Cardiac fibroblast (primary cell): Measurements from ENCODE around the gene ZNF488.

Experiments
- DNase-seq, 2 donors: peaks; one replicate each; pipeline versions ENCODE4 v3.0.0 to v3.0.0-alpha.2; 2010; ENCODE audit warnings: low read depth in 2 of 2
- H3K4me3 ChIP-seq, 2 donors: replicated peaks in 1 of 2; 1 replicate in 1 of 2; 2 replicates in 1 of 2; pipeline ENCODE4 v1.5.1; 2011; ENCODE audit warnings: low read depth in 2 of 2, low read length in 2 of 2, mild to moderate bottlenecking in 2 of 2, moderate library complexity in 1 of 2
- CTCF ChIP-seq: IDR thresholded peaks from one replicate; pipeline ENCODE4 v1.5.1; 2011; ENCODE audit warnings: low read depth, mild to moderate bottlenecking, low read length, inconsistent platforms

Gene ZNF488

GRCh38 chr10:47384148-47384921 is at the start of gene ZNF488:
Gene ZNF488 (minus strand): TSS chr10:47384293. CDS start chr10:47368829, 15,464 bp downstream.
- no peak for TF ChIP-seq CTCF
- peak within 1 kb of the TSS; percentile 60 to 72 for H3K4me3 ChIP-seq
- DNase-seq, result peak; percentile 69 to 87

- no peak for DNase-seq
- no peak for TF ChIP-seq CTCF
Observed at GRCh38 chr10:47425813-47426419, 41.8 kb upstream of the ZNF488 start.

GRCh38 chr10:47424231-47424630 is 40.1 kb upstream of the ZNF488 start:
- DNase-seq, result no peak
- no peak for TF ChIP-seq CTCF
- no peak overlapping the region for H3K4me3 ChIP-seq

More at GRCh38 chr10:47425813-47426419, 41.8 kb upstream of the ZNF488 start:
- H3K4me3 ChIP-seq, result no peak overlapping the region

GRCh38 chr10:47423476-47423875 is 39.4 kb upstream of the ZNF488 start:
- H3K4me3 ChIP-seq, result no peak overlapping the region
- DNase-seq, result peak in 1 of 2 donors; percentile 30
- TF ChIP-seq CTCF, result no peak

- no peak for TF ChIP-seq CTCF
- no peak overlapping the region for H3K4me3 ChIP-seq
- DNase-seq, result peak; percentile 56 to 74
Observed at GRCh38 chr10:47421057-47421952, 37.2 kb upstream of the ZNF488 start.

- no peak for TF ChIP-seq CTCF
Observed at GRCh38 chr10:47420305-47421056, 36.4 kb upstream of the ZNF488 start.

More at GRCh38 chr10:47420305-47421056, 36.4 kb upstream of the ZNF488 start:
- no peak for DNase-seq
- H3K4me3 ChIP-seq, result no peak overlapping the region
